Gastrocnemius medialis (tissue), 4 donors: ENCODE results near the gene PPFIBP2. TPM values are rescaled to one million over a fixed set of nuclear protein-coding genes. Genes with fewer than 3 reads are reported as not detected.

Source experiments
- ATAC-seq, 2 donors: fragments of 150-250 bp; one replicate each; pipeline ENCODE4 v1.9.1; 2016
- DNase-seq, 2 donors: peaks; one replicate each; pipeline ENCODE4 v3.0.0-alpha.2; 2019
- H3K27ac ChIP-seq, 4 donors: fragments of 200-600 bp; sonication (generic); 1 replicate in 1 of 4; 2 replicates in 3 of 4; pipeline ENCODE4 v1.5.1; 2016 to 2018; ENCODE audit warnings: mild to moderate bottlenecking in 2 of 4, moderate library complexity in 1 of 4
- H3K27me3 ChIP-seq, 3 donors: fragments of 200-600 bp; sonication (generic) in 2 of 3; 1 replicate in 1 of 3; 2 replicates in 2 of 3; pipeline versions ENCODE4 v1.5.1 to v1.6.0; 2016 to 2019; ENCODE audit warnings: mild to moderate bottlenecking in 1 of 3, moderate library complexity in 1 of 3
- H3K36me3 ChIP-seq, 2 donors: fragments of 200-600 bp; sonication (generic) in 1 of 2; one replicate each; pipeline ENCODE4 v1.5.1; 2017 to 2018
- H3K4me1 ChIP-seq, 2 donors: fragments of 200-600 bp; sonication (generic) in 1 of 2; one replicate each; pipeline ENCODE4 v1.5.1; 2016 to 2017; ENCODE audit warnings: mild to moderate bottlenecking in 2 of 2
- H3K4me3 ChIP-seq, 4 donors: fragments of 200-600 bp; sonication (generic) in 3 of 4; 1 replicate in 1 of 4; 2 replicates in 3 of 4; pipeline ENCODE4 v1.5.1; 2016 to 2019; ENCODE audit warnings: mild to moderate bottlenecking in 2 of 4
- H3K9me3 ChIP-seq, 3 donors: fragments of 200-600 bp; sonication (generic) in 2 of 3; 1 replicate in 1 of 3; 2 replicates in 2 of 3; pipeline ENCODE4 v1.5.1; 2016 to 2019
- CTCF ChIP-seq, 5 experiments: fragments of 450-650 bp in 3 of 5; fragments of 200-600 bp in 2 of 5; sonication (generic) in 2 of 5; IDR thresholded peaks in 4 of 5; conservative IDR thresholded peaks in 1 of 5; 1 replicate in 4 of 5; 2 replicates in 1 of 5; pipeline ENCODE4 v1.5.1; 2016 to 2019; ENCODE audit warnings: antibody characterized with exemption in 5 of 5, mild to moderate bottlenecking in 3 of 5, moderate library complexity in 3 of 5
- POLR2A ChIP-seq, 2 donors: fragments of 450-650 bp; IDR thresholded peaks; one replicate each; pipeline ENCODE4 v1.6.1; 2017; ENCODE audit warnings: antibody characterized with exemption in 2 of 2, mild to moderate bottlenecking in 2 of 2, moderate library complexity in 2 of 2
- in situ Hi-C, 4 donors: fragments of 200-750 bp; cut with MboI; loops; one replicate each; pipeline versions ENCODE4 v1.15.0 to v1.8.0; 2017; ENCODE audit warnings: low sequenced_read_pairs in 4 of 4
- intact Hi-C: fragments of 100-400 bp; cut with DNase I; formaldehyde crosslinking; loops from one replicate; pipeline ENCODE4 v1.15.1; 2023; ENCODE audit warnings: low total_unique reads
- total RNA-seq, 4 donors: library from RNA; depleted of rRNA; stranded (reverse); fragments of >200 nt; gene quantifications; one replicate each; pipeline versions ENCODE4 v1.1.0 to v1.2.3, GENCODE V29; 2016

The PPFIBP2 gene
- total RNA-seq, 4 donors from 2014 or later, result 10.5 to 33.5 (median 25.4) TPM

GRCh38 chr11:7582338-7582985 is 68.7 kb downstream of the PPFIBP2 start:
- TF ChIP-seq CTCF (IDR thresholded peaks at IDR 0.05 in 4 of 5, conservative IDR thresholded peaks at IDR 0.05 in 1 of 5) (no peak), POLR2A (IDR thresholded peaks at IDR 0.05) (no peak)
- intact Hi-C loops, result no loop called here
- Histone ChIP-seq H3K27me3 (no peaks in the 10 kb centered on the region), H3K4me3 (no peak overlapping the region), H3K36me3 (no peaks in the 10 kb centered on the region), H3K27ac (peak overlapping the region; percentile 89 to 96 (median 94)), H3K9me3 (no peaks in the 10 kb centered on the region), H3K4me1 (peaks cover 97 to 98% of the 10 kb centered on the region in 2 donors)
- ATAC-seq (peak; percentile 10 to 16), DNase-seq (peak in 1 of 2 donors; percentile 40)
- in situ Hi-C loops, result no loop called here

GRCh38 chr11:7583248-7583647 is 69.4 kb downstream of the PPFIBP2 start:
- DNase-seq (no peak), ATAC-seq (peak; percentile 25 to 30)
- no peak for TF ChIP-seq POLR2A (IDR thresholded peaks at IDR 0.05)
- no peak for TF ChIP-seq CTCF (IDR thresholded peaks at IDR 0.05 in 4 of 5, conservative IDR thresholded peaks at IDR 0.05 in 1 of 5)
- Histone ChIP-seq H3K27me3 (no peaks in the 10 kb centered on the region), H3K4me1 (peaks cover 97 to 99% of the 10 kb centered on the region in 2 donors), H3K27ac (peak overlapping the region; percentile 89 to 96 (median 94)), H3K9me3 (no peaks in the 10 kb centered on the region), H3K36me3 (no peaks in the 10 kb centered on the region), H3K4me3 (no peak overlapping the region)
- in situ Hi-C loops, result no loop called here
- intact Hi-C loops, result loop anchor here (1.0 kb wide), 1 partner anchor 9 kb away; no protein-coding TSS in a partner anchor

GRCh38 chr11:7584910-7585309 is 71.1 kb downstream of the PPFIBP2 start:
- Histone ChIP-seq H3K27me3 (no peaks in the 10 kb centered on the region), H3K27ac (peak overlapping the region in 1 of 4 donors; percentile 96), H3K9me3 (no peaks in the 10 kb centered on the region), H3K4me3 (no peak overlapping the region), H3K36me3 (no peaks in the 10 kb centered on the region), H3K4me1 (peaks cover 90 to 97% of the 10 kb centered on the region in 2 donors)
- TF ChIP-seq CTCF (IDR thresholded peaks at IDR 0.05 in 4 of 5, conservative IDR thresholded peaks at IDR 0.05 in 1 of 5) (no peak), POLR2A (IDR thresholded peaks at IDR 0.05) (no peak)
- in situ Hi-C loops, result no loop called here
- intact Hi-C loops, result no loop called here
- ATAC-seq (no peak), DNase-seq (no peak)

- Histone ChIP-seq H3K9me3 (no peaks in the 10 kb centered on the region), H3K4me1 (peaks cover 90 to 97% of the 10 kb centered on the region in 2 donors), H3K27me3 (no peaks in the 10 kb centered on the region), H3K27ac (peak overlapping the region in 1 of 4 donors; percentile 7), H3K4me3 (no peak overlapping the region), H3K36me3 (no peaks in the 10 kb centered on the region)
- DNase-seq (no peak), ATAC-seq (no peak)
- intact Hi-C loops, result no loop called here
- in situ Hi-C loops, result no loop called here
- TF ChIP-seq POLR2A (IDR thresholded peaks at IDR 0.05) (no peak), CTCF (IDR thresholded peaks at IDR 0.05 in 4 of 5, conservative IDR thresholded peaks at IDR 0.05 in 1 of 5) (no peak)
Measured at GRCh38 chr11:7585816-7586215, 72.0 kb downstream of the PPFIBP2 start.
